Common myeloid progenitor, CD34-positive (primary cell): ENCODE measurements around the gene ZIC1.
A peak's percentile ranks its signal among the peaks of the same experiment; 100 is the strongest.

Experiments used
- CTCF ChIA-PET: fragments of 350-600 bp; sonication (Branson Sonifier 250); formaldehyde crosslinking; loops from one replicate; lab custom pipeline; 2021; ENCODE audit warnings: antibody characterized with exemption; lab: Charles Lee
- POLR2A ChIA-PET: fragments of 350-600 bp; sonication (Branson Sonifier 250); formaldehyde crosslinking; loops from one replicate; lab custom pipeline; 2021; ENCODE audit warnings: antibody characterized with exemption; lab: Charles Lee
- DNase-seq, 3 donors: peaks; one replicate each; pipeline versions ENCODE4 v3.0.0 to v3.0.0-alpha.2; 2013
- H3K27ac ChIP-seq, 2 experiments: 1 replicate in 1 of 2; 2 replicates in 1 of 2; pipeline ENCODE4 v1.7.0; 2013; ENCODE audit warnings: inconsistent platforms in 2 of 2, low read length in 2 of 2, mild to moderate bottlenecking in 2 of 2, low read depth in 1 of 2, moderate library complexity in 1 of 2; ENCODE audit not compliant: severe bottlenecking in 2 of 2, insufficient read depth in 1 of 2, poor library complexity in 1 of 2
- H3K27me3 ChIP-seq, 5 experiments: replicated peaks in 2 of 5; 1 replicate in 3 of 5; 2 replicates in 2 of 5; pipeline versions ENCODE4 v1.6.1 to v1.7.0; 2013; ENCODE audit warnings: low read length in 4 of 5, mild to moderate bottlenecking in 2 of 5, moderate library complexity in 2 of 5, inconsistent platforms in 1 of 5; ENCODE audit not compliant: insufficient read depth in 5 of 5, control insufficient read depth in 4 of 5
- H3K36me3 ChIP-seq, 4 experiments: 1 replicate in 2 of 4; 2 replicates in 2 of 4; pipeline versions ENCODE4 v1.6.1 to v1.7.0; 2013; ENCODE audit warnings: low read length in 3 of 4, control low read depth in 1 of 4, mild to moderate bottlenecking in 1 of 4; ENCODE audit not compliant: control insufficient read depth in 4 of 4, insufficient read depth in 4 of 4
- H3K4me1 ChIP-seq, 4 experiments: 1 replicate in 3 of 4; 2 replicates in 1 of 4; pipeline versions ENCODE4 v1.6.1 to v1.7.1; 2013; ENCODE audit warnings: low read length in 3 of 4, mild to moderate bottlenecking in 3 of 4, control low read depth in 1 of 4, inconsistent platforms in 1 of 4, moderate library complexity in 1 of 4; ENCODE audit not compliant: control insufficient read depth in 4 of 4, insufficient read depth in 4 of 4; ENCODE audit errors: control extremely low read depth in 1 of 4
- H3K4me3 ChIP-seq, 7 experiments: 1 replicate in 4 of 7; 2 replicates in 3 of 7; pipeline versions ENCODE4 v1.5.1 to v1.7.0; 2013; ENCODE audit warnings: mild to moderate bottlenecking in 7 of 7, low read length in 6 of 7, moderate library complexity in 6 of 7, inconsistent platforms in 2 of 7, low read depth in 2 of 7, control low read depth in 1 of 7; ENCODE audit not compliant: insufficient read depth in 4 of 7, control insufficient read depth in 1 of 7; ENCODE audit errors: extremely low read depth in 1 of 7
- H3K9me3 ChIP-seq, 5 experiments: 1 replicate in 4 of 5; 2 replicates in 1 of 5; pipeline versions ENCODE4 v1.6.1 to v1.7.1; 2013; ENCODE audit warnings: low read length in 4 of 5, mild to moderate bottlenecking in 2 of 5, inconsistent platforms in 1 of 5, low read depth in 1 of 5, moderate library complexity in 1 of 5; ENCODE audit not compliant: control insufficient read depth in 4 of 5, insufficient read depth in 2 of 5; ENCODE audit errors: control extremely low read depth in 1 of 5
- WGBS: methylation state at CpG from one replicate; pipeline ENCODE4 v1.1.5; 2013; ENCODE audit not compliant: insufficient coverage; 5-methylcytosine and 5-hydroxymethylcytosine counted together

The ZIC1 gene

GRCh38 chr3:147410526-147411237 is 1.5 kb downstream of the ZIC1 start:
- Histone ChIP-seq H3K4me3 (peak overlapping the region in 6 of 7 experiments; percentile 43 to 72 (median 52)), H3K36me3 (no peaks in the 10 kb centered on the region), H3K9me3 (peaks cover 0 to 21% (median 10%) of the 10 kb centered on the region in 5 experiments), H3K27me3 (peaks cover 20 to 100% (median 67%) of the 10 kb centered on the region in 5 experiments), H3K27ac (no peak overlapping the region), H3K4me1 (peaks cover 0 to 26% (median 17%) of the 10 kb centered on the region in 4 experiments)
- DNase-seq = peak in 2 of 3 donors; percentile 75 to 79
- CTCF ChIA-PET = interaction anchor here (1.4 to 1.6 kb wide), 2 partner anchors 11 to 49 kb away, joined by 4 to 6 read pairs; no protein-coding TSS in a partner anchor
- POLR2A ChIA-PET = no interaction called here
- 5% methylated on average over 37 of the region's 61 CpGs for WGBS

DNA sequence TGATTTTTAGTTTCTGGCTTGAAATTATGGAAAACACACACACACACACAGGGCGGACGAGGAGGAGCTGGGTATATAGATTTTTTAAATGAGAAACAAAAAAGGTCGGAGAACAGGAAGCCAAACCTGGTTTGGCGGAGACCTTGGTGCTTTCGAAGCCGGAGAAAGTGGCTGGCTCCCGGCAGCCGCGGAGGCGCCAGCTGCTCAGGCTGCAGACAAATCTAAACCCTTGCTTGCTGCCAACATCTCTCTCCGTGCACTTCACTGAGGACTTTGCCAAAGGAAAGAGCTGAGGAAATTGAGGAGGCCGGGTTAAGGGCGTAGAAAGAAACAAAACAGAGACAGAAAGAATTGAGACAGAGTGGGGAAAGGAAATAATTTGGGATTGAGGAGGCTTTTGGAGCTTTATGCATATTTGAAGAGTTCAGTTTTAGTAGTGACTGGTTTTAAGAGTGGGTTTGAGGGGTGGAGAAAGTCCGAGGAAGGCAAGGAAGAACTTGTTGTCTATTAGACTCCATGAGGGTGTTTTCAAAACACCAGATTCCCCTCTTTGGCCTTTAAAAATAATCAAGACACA is 2.2 kb downstream of the ZIC1 start:
- H3K4me1 ChIP-seq = peaks cover 0 to 26% (median 17%) of the 10 kb centered on the region in 4 experiments
- no peaks in the 10 kb centered on the region for H3K36me3 ChIP-seq
- H3K9me3 ChIP-seq = peaks cover 0 to 20% (median 10%) of the 10 kb centered on the region in 5 experiments
- H3K4me3 ChIP-seq = peak overlapping the region in 6 of 7 experiments; percentile 43 to 72 (median 52)
- ChIA-PET CTCF (interaction anchor here (1.4 to 1.6 kb wide), 2 partner anchors 11 to 50 kb away, joined by 4 to 6 read pairs; no protein-coding TSS in a partner anchor), POLR2A (no interaction called here)
- peaks cover 25 to 100% (median 68%) of the 10 kb centered on the region in 5 experiments for H3K27me3 ChIP-seq
- peak in 2 of 3 donors; percentile 59 to 60 for DNase-seq
- H3K27ac ChIP-seq = no peak overlapping the region
- 0% methylated on average over 11 of the region's 14 CpGs for WGBS

GRCh38 chr3:147411815-147412241 is 2.7 kb downstream of the ZIC1 start:
- H3K27me3 ChIP-seq = peaks cover 25 to 100% (median 64%) of the 10 kb centered on the region in 5 experiments
- DNase-seq = no peak
- ChIA-PET CTCF (interaction anchor here (1.6 kb wide), 1 partner anchor 50 kb away, joined by 4 read pairs; no protein-coding TSS in a partner anchor), POLR2A (no interaction called here)
- H3K9me3 ChIP-seq = peaks cover 0 to 19% (median 8%) of the 10 kb centered on the region in 5 experiments
- no peak overlapping the region for H3K27ac ChIP-seq
- no peak overlapping the region for H3K4me3 ChIP-seq
- peaks cover 0 to 26% (median 17%) of the 10 kb centered on the region in 4 experiments for H3K4me1 ChIP-seq
- WGBS = 10% methylated on average over 15 of the region's 20 CpGs
- H3K36me3 ChIP-seq = no peaks in the 10 kb centered on the region

DNA sequence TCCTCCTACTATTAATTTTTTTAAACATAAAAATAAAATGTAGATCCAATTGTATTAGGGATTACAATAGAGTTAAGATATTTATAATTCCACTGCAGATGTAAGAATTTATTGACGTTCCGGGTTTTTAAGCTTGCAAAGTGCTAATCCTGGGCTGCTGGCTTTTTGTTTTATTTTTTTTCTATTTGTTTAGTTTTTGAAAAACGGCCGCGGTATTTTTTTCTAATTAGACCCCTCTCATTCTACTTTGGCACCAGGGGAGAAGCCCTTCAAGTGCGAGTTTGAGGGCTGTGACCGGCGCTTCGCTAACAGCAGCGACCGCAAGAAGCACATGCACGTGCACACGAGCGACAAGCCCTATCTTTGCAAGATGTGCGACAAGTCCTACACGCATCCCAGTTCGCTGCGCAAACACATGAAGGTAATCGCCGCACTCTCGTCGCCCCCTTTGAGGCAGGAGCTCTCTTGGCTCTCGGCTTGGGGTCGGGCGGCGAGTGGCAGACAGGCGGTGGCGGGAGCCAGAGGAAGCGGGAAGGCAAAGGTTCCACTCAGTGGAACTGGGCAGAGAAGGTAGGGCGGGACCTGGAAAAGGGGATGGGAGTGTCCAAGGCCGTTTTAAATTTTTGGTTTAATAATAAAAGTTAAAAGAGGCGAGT is 3.2 kb downstream of the ZIC1 start:
- peak in 1 of 3 donors; percentile 65 for DNase-seq
- ChIA-PET POLR2A (no interaction called here), CTCF (interaction anchor here (1.4 to 1.6 kb wide), 2 partner anchors 18 to 51 kb away, joined by 4 to 5 read pairs; no protein-coding TSS in a partner anchor)
- H3K27me3 ChIP-seq = peaks cover 29 to 100% (median 64%) of the 10 kb centered on the region in 5 experiments
- WGBS = 8% methylated on average over 30 of the region's 32 CpGs
- H3K9me3 ChIP-seq = peaks cover 0 to 16% (median 8%) of the 10 kb centered on the region in 5 experiments
- H3K4me1 ChIP-seq = peaks cover 0 to 26% (median 17%) of the 10 kb centered on the region in 4 experiments
- peak overlapping the region in 1 of 7 experiments; percentile 20 for H3K4me3 ChIP-seq
- no peaks in the 10 kb centered on the region for H3K36me3 ChIP-seq
- no peak overlapping the region for H3K27ac ChIP-seq

DNA sequence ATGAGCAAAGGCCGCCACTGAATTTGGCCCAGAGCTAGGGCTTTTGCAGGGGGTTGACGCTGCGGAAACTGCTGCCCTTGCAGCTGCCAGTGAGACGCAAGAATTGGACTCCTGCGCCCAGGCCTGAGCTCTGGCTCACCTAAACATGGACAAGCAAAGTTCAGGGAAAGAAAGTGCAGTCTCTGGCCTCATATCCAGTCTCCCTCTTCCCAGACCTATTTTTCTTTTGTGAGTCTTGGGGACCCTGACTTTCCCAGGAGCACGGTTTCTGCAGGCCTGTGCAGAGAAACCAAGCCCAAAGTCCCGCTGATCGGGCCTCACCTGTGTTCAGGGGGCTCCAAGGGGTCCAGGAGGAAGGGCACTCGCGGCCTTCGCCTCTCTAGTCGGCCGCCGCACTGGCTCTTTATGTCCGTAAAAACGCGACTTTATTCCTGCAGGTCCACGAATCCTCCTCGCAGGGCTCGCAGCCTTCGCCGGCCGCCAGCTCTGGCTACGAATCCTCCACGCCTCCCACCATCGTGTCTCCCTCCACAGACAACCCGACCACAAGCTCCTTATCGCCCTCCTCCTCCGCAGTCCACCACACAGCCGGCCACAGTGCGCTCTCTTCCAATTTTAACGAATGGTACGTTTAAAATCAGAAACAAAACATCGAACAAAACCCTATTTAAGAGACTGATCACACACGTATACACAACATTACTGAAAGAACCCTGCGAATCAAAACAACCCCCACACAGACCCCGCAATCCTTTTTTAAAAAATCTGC is 3.9 kb downstream of the ZIC1 start:
- H3K27me3 ChIP-seq = peaks cover 33 to 100% (median 61%) of the 10 kb centered on the region in 5 experiments
- ChIA-PET POLR2A (interaction anchor here (0.7 kb wide), 1 partner anchor 46 kb away, joined by 3 read pairs; no protein-coding TSS in a partner anchor), CTCF (interaction anchor here (1.4 kb wide), 1 partner anchor 19 kb away, joined by 5 read pairs; no protein-coding TSS in a partner anchor)
- H3K4me3 ChIP-seq = peak overlapping the region in 6 of 7 experiments; percentile 20 to 60 (median 39)
- H3K36me3 ChIP-seq = no peaks in the 10 kb centered on the region
- H3K4me1 ChIP-seq = peaks cover 0 to 26% (median 17%) of the 10 kb centered on the region in 4 experiments
- H3K9me3 ChIP-seq = peaks cover 0 to 12% (median 5%) of the 10 kb centered on the region in 5 experiments
- 4% methylated on average over 30 of the region's 37 CpGs for WGBS
- no peak overlapping the region for H3K27ac ChIP-seq
- no peak for DNase-seq
